22Rv1 (cell line): ENCODE measurements around the gene SAP30L.
A peak's percentile ranks its signal among the peaks of the same experiment; 100 is the strongest.

Experiments
- CTCF ChIP-seq: fragments of 450-650 bp; IDR thresholded peaks from 2 replicates; pipeline ENCODE4 v1.5.1; 2017; ENCODE audit warnings: mild to moderate bottlenecking
- ZFX ChIP-seq: fragments of 450-650 bp; IDR thresholded peaks from 2 replicates; pipeline ENCODE4 v1.6.1; 2017; ENCODE audit warnings: antibody characterized with exemption, borderline replicate concordance

GRCh38 chr5:154405078-154405792 lies 40.6 kb upstream of the SAP30L start:
- peak; percentile 86 for TF ChIP-seq CTCF
- TF ChIP-seq ZFX = no peak
